HG03469 (cell line): ENCODE measurements around the gene RAB3IL1.

Experiments
- ATAC-seq: cut with Tn5 transposase; IDR thresholded peaks from one replicate; pipeline ENCODE4 v1.9.1; 2021; ENCODE audit warnings: mild to moderate bottlenecking, moderate library complexity, moderate number of reproducible peaks; ENCODE audit not compliant: unreplicated experiment

Gene RAB3IL1

DNA sequence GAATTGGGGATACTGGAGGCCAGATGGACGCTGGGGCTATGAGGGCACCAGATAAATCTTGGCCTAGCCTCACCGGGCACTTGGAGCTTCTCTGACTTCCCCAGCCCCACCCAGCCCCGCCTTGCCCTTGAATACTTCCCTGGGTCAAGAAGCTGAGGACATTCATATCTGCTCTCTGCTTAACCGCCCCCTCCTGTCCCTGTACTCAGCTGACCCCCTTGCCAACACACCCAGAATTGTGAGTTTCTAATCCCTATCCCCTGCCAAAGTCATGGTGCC lies 48.0 kb downstream of the RAB3IL1 start:
- ATAC-seq, result no peak

DNA sequence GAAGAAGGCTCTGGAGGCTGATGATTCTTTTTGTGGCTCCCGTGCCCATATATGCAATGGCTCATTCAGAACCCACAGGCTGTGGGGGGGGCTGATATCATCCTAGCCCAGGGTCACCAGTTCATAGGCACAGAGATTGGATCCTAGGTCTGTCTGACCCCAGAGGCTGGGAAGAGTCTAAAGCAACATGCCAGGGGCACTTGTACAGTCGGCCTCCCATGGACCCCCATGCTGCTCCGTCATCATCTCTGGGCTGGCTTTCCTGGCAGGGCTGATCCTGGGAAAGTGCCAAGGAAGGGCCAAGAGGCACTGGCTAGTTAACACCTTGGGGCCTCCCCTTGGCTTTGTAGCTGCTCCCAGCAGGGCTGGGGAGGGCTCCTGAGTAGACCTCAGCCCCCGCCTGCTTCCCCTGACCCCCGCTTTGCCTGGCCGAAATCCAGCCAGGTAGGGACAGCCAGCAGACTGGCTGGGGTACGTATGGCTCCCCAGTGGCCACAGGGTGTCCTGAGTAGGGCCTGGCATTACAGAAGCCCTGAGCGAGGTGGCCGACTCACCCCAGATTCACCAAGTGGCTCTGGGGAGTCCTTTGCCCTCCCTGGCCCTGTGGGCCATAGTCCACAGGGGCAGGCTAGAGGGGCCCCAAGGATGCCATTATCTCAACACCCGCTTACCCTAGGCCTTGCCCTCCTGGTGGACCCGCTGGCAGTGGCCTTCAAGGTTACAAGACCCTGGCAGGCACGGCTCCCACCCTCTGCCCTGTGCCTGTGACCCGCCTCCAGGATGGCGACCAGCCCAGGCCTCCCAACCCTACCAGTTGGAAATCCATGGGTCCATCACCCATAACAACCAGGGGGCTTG lies 48.6 kb downstream of the RAB3IL1 start:
- ATAC-seq, result no peak

DNA sequence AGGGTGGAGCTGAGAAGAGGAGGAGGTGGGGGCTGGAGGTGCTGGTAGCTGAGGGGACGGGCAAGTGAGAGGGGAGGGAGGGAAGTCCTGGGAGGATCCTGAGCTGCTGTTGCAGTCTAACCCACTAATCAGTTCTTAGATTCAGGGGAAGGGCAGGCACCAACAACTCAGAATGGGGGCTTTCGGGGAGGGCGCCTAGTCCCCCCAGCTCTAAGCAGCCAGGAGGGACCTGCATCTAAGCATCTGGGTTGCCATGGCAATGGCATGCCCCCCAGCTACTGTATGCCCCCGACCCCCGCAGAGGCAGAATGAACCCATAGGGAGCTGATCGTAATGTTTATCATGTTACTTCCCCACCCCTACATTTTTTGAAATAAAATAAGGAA lies 50.4 kb downstream of the RAB3IL1 start:
- ATAC-seq, result no peak

DNA sequence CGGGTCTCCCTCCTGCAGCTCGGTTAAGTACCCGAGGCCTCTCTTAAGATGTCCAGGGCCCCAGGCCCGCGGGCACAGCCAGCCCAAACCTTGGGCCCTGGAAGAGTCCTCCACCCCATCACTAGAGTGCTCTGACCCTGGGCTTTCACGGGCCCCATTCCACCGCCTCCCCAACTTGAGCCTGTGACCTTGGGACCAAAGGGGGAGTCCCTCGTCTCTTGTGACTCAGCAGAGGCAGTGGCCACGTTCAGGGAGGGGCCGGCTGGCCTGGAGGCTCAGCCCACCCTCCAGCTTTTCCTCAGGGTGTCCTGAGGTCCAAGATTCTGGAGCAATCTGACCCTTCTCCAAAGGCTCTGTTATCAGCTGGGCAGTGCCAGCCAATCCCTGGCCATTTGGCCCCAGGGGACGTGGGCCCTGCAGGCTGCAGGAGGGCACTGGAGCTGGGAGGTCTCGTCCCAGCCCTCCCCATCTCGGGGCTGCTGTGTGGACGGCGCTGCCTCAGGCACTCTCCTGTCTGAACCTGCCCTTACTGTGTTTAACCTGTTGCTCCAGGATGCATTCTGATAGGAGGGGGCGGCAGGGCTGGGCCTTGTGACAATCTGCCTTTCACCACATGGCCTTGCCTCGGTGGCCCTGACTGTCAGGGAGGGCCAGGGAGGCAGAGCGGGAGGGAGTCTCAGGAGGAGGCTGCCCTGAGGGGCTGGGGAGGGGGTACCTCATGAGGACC lies 51.0 kb downstream of the RAB3IL1 start:
- ATAC-seq, result no peak

DNA sequence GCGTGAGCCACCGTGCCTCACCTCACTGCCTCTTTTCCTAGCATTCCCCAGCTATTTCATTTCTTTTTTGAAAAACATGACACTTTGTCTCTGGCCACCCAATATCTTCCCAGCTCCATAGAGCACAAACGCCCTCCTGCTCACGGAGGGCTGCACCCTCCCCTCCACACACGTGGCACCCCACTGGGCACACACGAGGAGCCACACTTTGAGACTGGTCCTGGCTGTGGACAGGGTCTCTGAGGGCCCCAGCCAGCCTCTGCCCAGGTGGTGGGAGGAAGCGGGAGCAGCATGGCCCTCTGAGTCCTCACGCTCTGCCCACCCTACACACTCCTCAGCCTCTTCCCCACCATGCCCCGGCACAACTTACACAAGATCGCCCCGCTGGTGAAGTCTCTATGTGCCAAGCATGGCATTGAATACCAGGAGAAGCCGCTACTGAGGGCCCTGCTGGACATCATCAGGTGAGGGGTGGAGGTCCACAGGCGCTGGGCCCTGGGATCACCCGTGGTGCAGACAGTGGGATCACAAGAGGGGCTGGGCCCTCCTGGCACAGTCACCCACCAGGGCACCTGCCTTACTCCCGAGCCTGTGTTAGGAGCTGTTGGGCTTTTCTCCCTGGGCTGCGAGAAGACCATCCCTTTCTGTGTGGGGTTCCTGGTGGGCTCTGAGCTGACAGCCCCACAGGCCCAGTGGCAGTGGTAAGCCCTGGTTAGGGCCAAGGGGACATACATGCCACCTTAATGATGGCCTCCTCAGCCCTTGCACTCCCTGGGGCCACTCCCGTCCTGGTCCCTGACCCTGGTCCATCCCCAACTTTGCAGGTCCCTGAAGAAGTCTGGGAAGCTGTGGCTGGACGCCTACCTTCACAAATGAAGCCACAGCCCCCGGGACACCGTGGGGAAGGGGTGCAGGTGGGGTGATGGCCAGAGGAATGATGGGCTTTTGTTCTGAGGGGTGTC lies 52.3 kb downstream of the RAB3IL1 start:
- no peak for ATAC-seq

DNA sequence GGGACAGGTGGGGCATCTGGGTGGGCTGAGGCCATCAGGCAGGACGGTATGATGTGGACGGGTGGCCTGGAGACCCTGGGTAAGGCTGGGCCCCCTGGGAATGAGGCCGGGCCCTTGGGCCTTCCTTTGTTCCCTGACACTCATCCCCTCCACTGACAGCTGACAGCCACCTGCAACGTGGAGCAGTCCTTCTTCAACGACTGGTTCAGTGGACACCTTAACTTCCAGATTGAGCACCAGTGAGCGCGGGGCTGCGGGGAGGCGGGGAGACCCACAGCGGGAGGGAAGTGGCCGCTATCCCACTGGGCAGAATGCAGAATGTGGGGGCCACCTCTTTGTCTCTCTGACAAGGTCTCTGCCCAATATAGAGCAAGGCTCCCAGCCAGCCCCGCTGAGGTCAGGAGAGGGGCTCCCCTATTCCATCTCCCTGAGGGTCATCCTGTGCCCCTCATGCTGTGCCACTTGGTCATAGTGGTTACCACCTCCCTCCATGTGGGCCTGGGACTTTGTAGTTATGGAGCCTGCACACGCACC lies 53.8 kb downstream of the RAB3IL1 start:
- ATAC-seq, result no peak

GRCh38 chr11:61862714-61863547 lies 54.4 kb downstream of the RAB3IL1 start:
- no peak for ATAC-seq

DNA sequence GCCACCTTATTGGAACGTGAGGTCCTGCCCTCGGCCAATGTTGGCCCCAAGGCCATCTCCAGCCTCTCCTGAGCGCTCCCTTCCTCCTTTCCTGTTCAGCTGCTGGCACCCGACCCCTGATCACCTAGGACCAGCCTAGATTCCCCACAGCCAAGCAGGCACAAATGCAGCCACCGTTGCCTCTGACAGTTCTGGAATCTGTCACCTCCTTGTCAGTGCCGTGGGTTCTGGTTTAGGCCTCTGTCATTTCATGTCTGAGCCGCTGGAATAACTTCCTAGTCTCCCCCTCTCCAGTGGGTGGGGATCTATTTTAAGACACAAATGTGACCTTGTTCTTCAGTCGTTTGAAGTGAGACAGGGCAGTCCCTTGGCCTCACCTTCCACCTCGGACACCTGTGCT lies 55.7 kb downstream of the RAB3IL1 start:
- ATAC-seq, result no peak

GRCh38 chr11:61860054-61860903 lies 57.1 kb downstream of the RAB3IL1 start:
- ATAC-seq, result no peak

DNA sequence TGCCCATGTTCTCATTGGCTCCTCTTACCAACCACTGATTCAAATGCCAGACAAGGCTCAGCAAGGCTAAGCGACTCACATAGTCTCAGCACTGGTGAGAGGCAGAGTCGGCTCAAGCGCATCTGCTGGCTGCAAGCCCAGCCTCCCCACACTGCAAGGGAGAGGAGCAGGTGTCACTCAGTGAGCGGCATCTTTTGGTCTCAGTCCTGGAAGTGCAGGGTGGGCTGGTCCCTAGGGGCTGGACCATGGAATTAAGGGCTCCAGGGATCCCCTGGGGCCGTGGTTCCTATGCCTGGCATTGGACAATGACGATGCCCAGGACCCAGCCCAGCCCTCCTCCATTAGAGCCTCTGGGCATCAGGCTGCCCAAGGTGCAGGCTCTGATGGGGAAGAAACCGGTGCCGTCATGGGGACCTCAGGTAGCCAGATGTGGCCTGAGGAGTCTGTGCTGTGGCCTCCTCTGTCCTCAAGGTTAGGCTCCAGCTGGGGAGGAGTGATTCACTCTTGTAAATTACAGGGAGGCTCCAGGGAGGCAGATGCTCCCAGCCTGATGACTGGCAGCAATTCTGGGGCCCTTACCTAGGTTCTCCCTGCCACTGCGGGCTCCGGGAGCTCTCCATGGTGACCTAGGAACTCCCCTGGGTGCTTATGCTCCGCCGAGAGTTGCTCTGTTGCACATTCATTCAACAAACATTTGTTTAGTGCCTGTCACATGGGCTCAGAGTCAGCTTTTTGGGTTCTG lies 61.3 kb downstream of the RAB3IL1 start:
- no peak for ATAC-seq

DNA sequence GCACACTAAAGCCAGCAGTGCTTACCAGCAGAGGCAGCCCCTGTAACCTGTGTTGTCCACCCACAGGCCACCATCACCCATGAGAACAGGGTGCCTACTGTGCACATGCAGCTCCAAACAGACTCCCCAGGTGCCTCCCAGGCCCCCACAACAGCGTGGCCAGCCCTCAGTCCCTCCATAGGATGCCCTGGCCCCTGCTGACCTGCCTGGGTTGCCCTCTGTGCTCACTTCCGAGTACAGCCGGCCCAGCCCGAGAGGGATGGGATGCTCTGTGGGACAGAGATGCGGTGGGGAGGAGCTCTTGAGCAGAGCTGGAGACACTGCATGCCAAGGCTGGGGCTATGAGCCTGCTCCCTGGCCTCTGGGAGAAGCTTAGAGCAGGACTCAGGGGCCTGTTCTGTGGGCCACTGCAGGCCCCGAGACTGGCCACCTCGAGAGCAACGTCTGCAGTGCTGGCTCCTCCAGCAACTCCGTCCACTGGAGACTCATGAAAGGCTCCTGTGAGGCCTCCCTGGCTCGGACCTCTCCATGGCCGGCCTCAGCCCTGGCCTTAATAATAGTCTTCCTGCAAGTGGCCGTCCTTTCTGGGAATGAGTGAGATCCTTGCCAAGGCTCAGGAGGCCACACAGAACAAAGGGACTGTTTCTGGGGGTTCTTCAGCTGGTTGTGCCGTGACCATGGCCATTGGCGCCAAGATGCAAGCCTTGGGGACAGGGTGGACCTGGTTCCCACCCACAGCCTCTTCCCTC lies 62.2 kb downstream of the RAB3IL1 start:
- ATAC-seq, result no peak

DNA sequence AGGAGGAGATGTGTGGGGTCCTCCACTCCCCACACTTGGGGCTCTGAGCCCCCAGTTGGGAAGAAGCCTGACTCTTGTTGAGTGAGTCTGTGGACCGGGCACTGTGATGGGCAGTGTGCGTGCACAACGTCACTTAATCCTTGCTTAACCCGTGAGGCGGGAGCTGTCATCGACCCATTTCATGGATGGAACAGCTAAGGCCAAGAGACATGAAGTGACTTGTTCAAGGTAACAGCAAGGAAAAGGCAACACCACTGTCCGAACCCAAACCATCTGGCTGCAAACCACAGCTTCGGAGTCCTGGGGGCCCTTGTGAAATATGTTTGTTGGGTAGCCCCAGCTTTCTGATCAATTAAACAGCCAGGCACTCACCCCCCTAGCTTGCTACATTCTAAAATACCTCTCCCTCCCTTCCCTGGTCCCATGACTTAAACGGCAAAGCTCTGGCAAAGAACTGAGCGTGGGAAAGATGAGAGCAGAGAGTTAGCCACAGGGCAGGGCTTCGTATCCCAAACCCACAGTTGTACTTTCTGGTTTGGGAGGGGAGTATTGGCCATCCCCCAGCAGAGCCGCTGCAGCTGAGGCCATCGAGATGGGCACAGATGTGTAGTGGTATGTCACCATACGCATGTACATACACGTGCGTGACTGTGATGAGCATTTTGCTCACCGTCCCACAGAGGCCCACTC lies 63.0 kb downstream of the RAB3IL1 start:
- ATAC-seq, result no peak

- no peak for ATAC-seq
These were observed 63.6 kb downstream of the RAB3IL1 start for GRCh38 chr11:61853698-61854169.

- ATAC-seq, result no peak
These were observed 65.5 kb downstream of the RAB3IL1 start for GRCh38 chr11:61851900-61852295.

DNA sequence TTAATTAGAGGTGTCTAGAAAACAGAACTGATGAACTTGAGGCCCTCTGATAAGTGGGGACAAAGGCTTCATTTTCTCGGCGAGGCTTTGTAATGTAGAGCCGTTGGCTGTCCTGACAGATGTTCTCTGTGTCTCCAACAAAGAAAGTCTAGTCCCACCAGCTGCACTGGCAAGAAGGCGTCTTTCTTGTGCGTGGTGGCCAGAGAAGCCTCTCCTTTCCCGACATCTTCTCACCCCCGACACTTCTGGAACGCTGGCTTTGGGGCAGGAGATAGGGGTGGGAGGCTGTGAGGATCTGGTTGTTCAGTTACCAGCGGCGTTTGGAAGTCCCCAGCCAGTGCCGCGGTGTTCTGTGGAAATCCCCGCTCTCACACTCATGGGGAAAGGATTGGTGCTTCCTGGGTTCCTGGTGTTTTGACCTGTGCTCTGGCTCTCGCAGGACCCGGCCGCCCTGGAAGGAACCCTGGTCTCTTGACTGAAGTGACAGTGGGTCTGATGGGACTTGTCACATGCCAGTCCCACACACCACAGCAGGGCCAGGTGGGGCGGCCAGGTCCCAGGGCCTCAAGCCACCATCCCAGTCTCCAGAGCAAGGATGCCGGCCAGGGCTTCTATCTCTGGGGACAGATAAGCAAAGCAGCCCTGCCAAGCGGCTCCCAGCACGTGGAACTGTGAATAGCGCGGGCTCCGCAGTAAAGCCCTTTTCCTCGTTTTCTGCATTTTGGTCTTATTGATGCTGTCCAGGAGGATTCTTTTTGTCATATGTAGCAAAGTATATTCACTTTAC lies 66.1 kb downstream of the RAB3IL1 start:
- no peak for ATAC-seq

GRCh38 chr11:61850687-61851086 lies 66.7 kb downstream of the RAB3IL1 start:
- no peak for ATAC-seq
